ENCODE data around the gene UGT1A4. TPM values are rescaled to one million over a fixed set of nuclear protein-coding genes. Genes with fewer than 3 reads are reported as not detected.
A peak's percentile ranks its signal among the peaks of the same experiment; 100 is the strongest.

UGT1A4 gene
- total RNA-seq, 1 donor = not detected

DNA sequence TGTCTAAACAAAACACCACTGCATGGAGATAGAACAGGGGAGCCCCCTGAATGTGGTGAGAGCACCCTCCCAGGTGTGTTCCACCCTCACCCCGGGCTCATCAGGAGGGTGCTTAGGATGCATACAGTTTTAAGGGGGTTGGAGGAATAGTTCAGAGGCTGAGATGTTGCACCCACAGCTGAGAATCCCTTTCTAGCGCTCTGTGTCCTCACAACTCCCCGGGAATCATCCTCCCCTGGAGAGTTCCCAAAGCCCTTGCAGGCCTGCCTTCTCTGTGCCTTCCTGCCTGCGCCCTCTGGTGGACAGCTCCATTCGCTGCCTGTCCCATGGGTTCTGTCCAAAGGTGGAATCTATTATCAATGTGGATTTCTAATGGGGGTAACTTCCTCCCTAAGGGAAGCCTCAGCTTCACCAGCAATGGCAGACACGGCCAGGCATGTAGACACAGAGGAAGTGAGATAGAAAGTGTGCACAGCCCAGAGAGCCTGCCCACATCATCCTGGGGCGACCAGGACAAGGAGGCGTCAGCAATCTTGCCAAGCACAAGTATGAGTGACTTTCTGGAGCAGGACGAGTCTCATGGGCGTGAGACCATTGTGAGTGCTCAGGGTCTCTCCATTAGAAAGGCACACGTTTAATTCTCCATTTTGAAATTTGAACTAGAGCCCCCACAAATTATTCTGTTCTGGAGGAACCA lies 7.1 kb upstream of the UGT1A4 start:
- no peak overlapping the region for H3K27ac ChIP-seq (ENCODE audit: low read depth, low read length)
- no peaks in the 10 kb centered on the region for H4K20me1 ChIP-seq (ENCODE audit: insufficient read depth, low read length)
- peaks cover 21% of the 10 kb centered on the region for H3K4me1 ChIP-seq (ENCODE audit: insufficient read depth, low read length)
- H2AFZ ChIP-seq (ENCODE audit: low read length) = no peak overlapping the region
- TF ChIP-seq, protein P1, sequence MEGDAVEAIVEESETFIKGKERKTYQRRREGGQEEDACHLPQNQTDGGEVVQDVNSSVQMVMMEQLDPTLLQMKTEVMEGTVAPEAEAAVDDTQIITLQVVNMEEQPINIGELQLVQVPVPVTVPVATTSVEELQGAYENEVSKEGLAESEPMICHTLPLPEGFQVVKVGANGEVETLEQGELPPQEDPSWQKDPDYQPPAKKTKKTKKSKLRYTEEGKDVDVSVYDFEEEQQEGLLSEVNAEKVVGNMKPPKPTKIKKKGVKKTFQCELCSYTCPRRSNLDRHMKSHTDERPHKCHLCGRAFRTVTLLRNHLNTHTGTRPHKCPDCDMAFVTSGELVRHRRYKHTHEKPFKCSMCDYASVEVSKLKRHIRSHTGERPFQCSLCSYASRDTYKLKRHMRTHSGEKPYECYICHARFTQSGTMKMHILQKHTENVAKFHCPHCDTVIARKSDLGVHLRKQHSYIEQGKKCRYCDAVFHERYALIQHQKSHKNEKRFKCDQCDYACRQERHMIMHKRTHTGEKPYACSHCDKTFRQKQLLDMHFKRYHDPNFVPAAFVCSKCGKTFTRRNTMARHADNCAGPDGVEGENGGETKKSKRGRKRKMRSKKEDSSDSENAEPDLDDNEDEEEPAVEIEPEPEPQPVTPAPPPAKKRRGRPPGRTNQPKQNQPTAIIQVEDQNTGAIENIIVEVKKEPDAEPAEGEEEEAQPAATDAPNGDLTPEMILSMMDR (IDR thresholded peaks at IDR 0.05; ENCODE audit: extremely low read depth, low read depth, low read length) = peak; percentile 98
- DNase-seq (ENCODE audit: insufficient read length, low spot score, missing footprints) = peak; percentile 92
- H3K27me3 ChIP-seq (ENCODE audit: insufficient read depth, low read length) = peaks cover 14% of the 10 kb centered on the region
- H3K4me3 ChIP-seq (ENCODE audit: insufficient read depth, low read length) = no peak overlapping the region
- H3K36me3 ChIP-seq (ENCODE audit: insufficient read depth, low read length) = no peaks in the 10 kb centered on the region
- no peaks in the 10 kb centered on the region for H3K9me3 ChIP-seq (ENCODE audit: low read depth, low read length)
- H3K79me2 ChIP-seq (ENCODE audit: insufficient read depth, low read length) = no peaks in the 10 kb centered on the region
- no peak overlapping the region for H3K4me2 ChIP-seq (ENCODE audit: insufficient read depth, low read length)

DNA sequence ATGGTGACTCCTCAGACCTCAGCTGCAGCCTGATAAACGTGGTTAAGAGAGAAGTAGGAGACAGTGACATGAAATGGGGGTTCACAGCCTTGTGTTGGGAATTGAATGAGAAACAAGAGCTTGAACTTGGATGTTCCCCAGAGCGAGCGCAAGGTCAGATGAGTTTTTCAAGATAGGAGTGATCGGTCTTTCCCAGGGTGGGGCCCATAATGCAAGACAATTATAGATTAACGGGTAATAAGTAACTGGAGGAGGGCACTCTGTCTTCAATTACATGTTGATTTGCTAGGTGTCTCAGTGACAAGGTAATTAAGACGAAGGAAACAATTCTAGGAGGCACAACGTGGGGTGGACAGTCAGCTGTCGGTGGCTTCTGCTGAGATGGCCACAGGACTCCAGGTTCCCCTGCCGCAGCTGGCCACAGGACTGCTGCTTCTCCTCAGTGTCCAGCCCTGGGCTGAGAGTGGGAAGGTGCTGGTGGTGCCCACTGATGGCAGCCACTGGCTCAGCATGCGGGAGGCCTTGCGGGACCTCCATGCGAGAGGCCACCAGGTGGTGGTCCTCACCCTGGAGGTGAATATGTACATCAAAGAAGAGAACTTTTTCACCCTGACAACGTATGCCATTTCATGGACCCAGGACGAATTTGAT lies 5.8 kb upstream of the UGT1A4 start, which contains the start of gene UGT1A5:
TSS of gene UGT1A5 (plus strand) at position 297 of the 651 bp plus-strand sequence. CDS start at position 382, 85 bp downstream.
- Histone ChIP-seq H3K27ac (ENCODE audit: low read depth, low read length) (no peak within 1 kb of the TSS), H3K4me2 (ENCODE audit: insufficient read depth, low read length) (no peak within 1 kb of the TSS), H3K27me3 (ENCODE audit: insufficient read depth, low read length) (peaks cover 21% of the 10 kb centered on the region), H2AFZ (ENCODE audit: low read length) (no peak within 1 kb of the TSS), H3K4me1 (ENCODE audit: insufficient read depth, low read length) (peaks cover 8% of the 10 kb centered on the region), H3K79me2 (ENCODE audit: insufficient read depth, low read length) (no peaks in the 10 kb centered on the region), H3K4me3 (ENCODE audit: insufficient read depth, low read length) (no peak within 1 kb of the TSS), H4K20me1 (ENCODE audit: insufficient read depth, low read length) (no peaks in the 10 kb centered on the region), H3K36me3 (ENCODE audit: insufficient read depth, low read length) (no peaks in the 10 kb centered on the region), H3K9me3 (ENCODE audit: low read depth, low read length) (no peaks in the 10 kb centered on the region)
- TF ChIP-seq, protein P1 (IDR thresholded peaks at IDR 0.05; ENCODE audit: extremely low read depth, low read depth, low read length) = no peak
- no peak for DNase-seq (ENCODE audit: insufficient read length, low spot score, missing footprints)

DNA sequence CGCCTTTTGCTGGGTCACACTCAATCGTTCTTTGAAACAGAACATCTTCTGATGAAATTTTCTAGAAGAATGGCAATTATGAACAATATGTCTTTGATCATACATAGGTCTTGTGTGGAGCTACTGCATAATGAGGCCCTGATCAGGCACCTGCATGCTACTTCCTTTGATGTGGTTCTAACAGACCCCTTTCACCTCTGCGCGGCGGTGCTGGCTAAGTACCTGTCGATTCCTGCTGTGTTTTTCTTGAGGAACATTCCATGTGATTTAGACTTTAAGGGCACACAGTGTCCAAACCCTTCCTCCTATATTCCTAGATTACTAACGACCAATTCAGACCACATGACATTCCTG lies 5.3 kb upstream of the UGT1A4 start:
- DNase-seq (ENCODE audit: insufficient read length, low spot score, missing footprints) = no peak
- Histone ChIP-seq H4K20me1 (ENCODE audit: insufficient read depth, low read length) (no peaks in the 10 kb centered on the region), H3K4me2 (ENCODE audit: insufficient read depth, low read length) (no peak overlapping the region), H3K79me2 (ENCODE audit: insufficient read depth, low read length) (no peaks in the 10 kb centered on the region), H3K27ac (ENCODE audit: low read depth, low read length) (no peak overlapping the region), H3K4me1 (ENCODE audit: insufficient read depth, low read length) (peaks cover 3% of the 10 kb centered on the region), H3K36me3 (ENCODE audit: insufficient read depth, low read length) (no peaks in the 10 kb centered on the region), H2AFZ (ENCODE audit: low read length) (no peak overlapping the region), H3K9me3 (ENCODE audit: low read depth, low read length) (no peaks in the 10 kb centered on the region), H3K4me3 (ENCODE audit: insufficient read depth, low read length) (no peak overlapping the region), H3K27me3 (ENCODE audit: insufficient read depth, low read length) (peaks cover 21% of the 10 kb centered on the region)
- TF ChIP-seq, protein P1 (IDR thresholded peaks at IDR 0.05; ENCODE audit: extremely low read depth, low read depth, low read length) = no peak

DNA sequence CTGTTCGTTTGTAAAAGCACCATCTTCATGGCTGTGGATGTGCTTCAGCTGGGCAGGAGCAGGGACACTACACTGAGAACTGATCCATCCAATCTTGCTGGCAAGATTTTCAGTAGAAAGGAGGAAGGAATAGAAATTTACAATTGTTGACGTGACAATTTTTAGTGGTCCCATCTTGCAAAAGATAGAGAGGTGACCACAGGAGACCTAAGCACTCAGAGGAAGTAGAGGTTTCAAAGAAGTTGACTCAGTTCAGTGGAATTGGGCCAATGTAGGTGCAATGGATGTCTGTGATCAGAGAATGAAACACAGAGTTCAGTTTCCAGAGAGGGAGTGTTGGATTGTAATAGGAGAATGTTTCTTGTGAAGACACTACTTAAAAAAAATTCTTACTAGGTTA lies 4.4 kb upstream of the UGT1A4 start:
- no peaks in the 10 kb centered on the region for H3K36me3 ChIP-seq (ENCODE audit: insufficient read depth, low read length)
- H3K27me3 ChIP-seq (ENCODE audit: insufficient read depth, low read length) = peaks cover 19% of the 10 kb centered on the region
- no peaks in the 10 kb centered on the region for H3K9me3 ChIP-seq (ENCODE audit: low read depth, low read length)
- no peak overlapping the region for H3K4me2 ChIP-seq (ENCODE audit: insufficient read depth, low read length)
- H3K4me3 ChIP-seq (ENCODE audit: insufficient read depth, low read length) = no peak overlapping the region
- H4K20me1 ChIP-seq (ENCODE audit: insufficient read depth, low read length) = no peaks in the 10 kb centered on the region
- H3K4me1 ChIP-seq (ENCODE audit: insufficient read depth, low read length) = no peaks in the 10 kb centered on the region
- no peak overlapping the region for H2AFZ ChIP-seq (ENCODE audit: low read length)
- H3K27ac ChIP-seq (ENCODE audit: low read depth, low read length) = no peak overlapping the region
- no peaks in the 10 kb centered on the region for H3K79me2 ChIP-seq (ENCODE audit: insufficient read depth, low read length)
- TF ChIP-seq, protein P1 (IDR thresholded peaks at IDR 0.05; ENCODE audit: extremely low read depth, low read depth, low read length) = no peak
- DNase-seq (ENCODE audit: insufficient read length, low spot score, missing footprints) = no peak
